ENCODE measurements around the gene SMPD3. TPM values are rescaled to one million over a fixed set of nuclear protein-coding genes. Genes with fewer than 3 reads are reported as not detected.

Gene SMPD3
- total and polyA plus RNA-seq, 2 of the 8 experiments (the other 6 are each of a cell fraction or from before 2014, with no cell fraction given): 0.39 to 1.3 TPM

DNA sequence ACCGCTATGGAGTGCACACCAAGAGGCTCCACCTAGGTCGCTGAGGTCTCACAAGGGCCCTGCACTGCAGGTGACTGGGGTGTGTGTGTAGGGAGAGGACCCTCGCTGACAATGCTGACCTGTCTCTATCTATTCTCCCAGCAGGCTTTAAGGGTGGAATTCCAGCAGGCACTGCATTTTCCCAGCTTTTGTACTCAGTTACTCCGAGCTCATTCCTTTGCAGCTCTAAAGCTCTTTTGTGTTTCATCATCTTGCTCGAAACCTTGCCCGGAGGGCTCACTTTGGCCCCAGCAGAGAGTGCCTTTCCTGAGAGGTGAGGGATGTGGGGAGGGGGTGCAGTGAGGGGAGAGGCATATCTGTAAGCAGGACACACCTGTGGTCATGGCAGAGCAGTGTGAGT is 39.3 kb downstream of the SMPD3 start (continued):
- no peak for TF ChIP-seq CBX8 (IDR thresholded peaks at IDR 0.05; ENCODE audit: borderline replicate concordance, low read depth, low read length)
